HFFc6 (cell line): ENCODE measurements around the gene ANKH. TPM values are rescaled to one million over a fixed set of nuclear protein-coding genes. Genes with fewer than 3 reads are reported as not detected.
"Not testable (repeated sequence)": the region's sequence is repeated elsewhere in the genome, so short reads cannot be mapped to it uniquely, and the experiment has no call there.

Experiments
- DNase-seq: peaks from one replicate; pipeline ENCODE4 v3.0.0-alpha.2; 2018
- H3K27ac Mint-ChIP-seq: 2 replicates; pipeline ENCODE4 v1.8.0; 2020; ENCODE audit warnings: mild to moderate bottlenecking, mixed read lengths
- H3K27me3 Mint-ChIP-seq: 2 replicates; pipeline ENCODE4 v1.8.0; 2021; ENCODE audit warnings: mild to moderate bottlenecking, moderate library complexity, mixed read lengths; ENCODE audit not compliant: insufficient read depth
- H3K36me3 Mint-ChIP-seq: 2 replicates; pipeline ENCODE4 v1.8.0; 2021; ENCODE audit warnings: low read depth, mixed read lengths
- H3K4me1 Mint-ChIP-seq: 2 replicates; pipeline ENCODE4 v1.8.0; 2020; ENCODE audit warnings: low read depth, mixed read lengths
- H3K4me3 Mint-ChIP-seq: 2 replicates; pipeline ENCODE4 v1.8.0; 2020; ENCODE audit warnings: mild to moderate bottlenecking, moderate library complexity, mixed read lengths
- H3K9me3 Mint-ChIP-seq: 2 replicates; pipeline ENCODE4 v1.8.0; 2020; ENCODE audit warnings: mild to moderate bottlenecking, mixed read lengths
- CTCF ChIP-seq: fragments of 200-600 bp; sonication (generic); IDR thresholded peaks from 2 replicates; pipeline ENCODE4 v1.5.0; 2021; ENCODE audit warnings: antibody characterized with exemption, mild to moderate bottlenecking
- total RNA-seq, 6 experiments: library from RNA; stranded (reverse); fragmentation: NEBNext Ultra II Directional; extraction: Animal tissue kit (Norgen Biotek cat#: 25700); gene quantifications; 2 replicates in 1 of 6; 3 replicates in 5 of 6; pipeline ENCODE4 v1.2.3, GENCODE V29; 2021

ANKH gene
- total RNA-seq, 6 experiments from 2014 or later: 32.5 to 35.7 (median 33.0) TPM

- H3K27me3 Mint-ChIP-seq: no peaks in the 10 kb centered on the region; the same call in 1 of the 2 replicates
- DNase-seq: no peak
- H3K9me3 Mint-ChIP-seq: no peaks in the 10 kb centered on the region
- peaks cover 5% of the 10 kb centered on the region; the same call in 1 of the 2 replicates for H3K36me3 Mint-ChIP-seq
- no peak overlapping the region for H3K27ac Mint-ChIP-seq
- TF ChIP-seq CTCF: no peak
- peaks cover 17% of the 10 kb centered on the region for H3K4me1 Mint-ChIP-seq
- no peak overlapping the region for H3K4me3 Mint-ChIP-seq
These were observed 21.0 kb downstream of the ANKH start for GRCh38 chr5:14850419-14851049.

- DNase-seq: no peak
- H3K4me1 Mint-ChIP-seq: peaks cover 17% of the 10 kb centered on the region
- no peaks in the 10 kb centered on the region for H3K9me3 Mint-ChIP-seq
- peaks cover 5% of the 10 kb centered on the region; the same call in 1 of the 2 replicates for H3K36me3 Mint-ChIP-seq
- no peak overlapping the region for H3K4me3 Mint-ChIP-seq
- TF ChIP-seq CTCF: no peak
- no peak overlapping the region for H3K27ac Mint-ChIP-seq
- H3K27me3 Mint-ChIP-seq: no peaks in the 10 kb centered on the region; the same call in 1 of the 2 replicates
These were observed 21.9 kb downstream of the ANKH start for GRCh38 chr5:14849516-14850294.

- not testable (repeated sequence) for H3K27ac Mint-ChIP-seq, H3K27me3 Mint-ChIP-seq, DNase-seq, H3K9me3 Mint-ChIP-seq, H3K36me3 Mint-ChIP-seq, H3K4me3 Mint-ChIP-seq
- H3K4me1 Mint-ChIP-seq: peaks cover 17% of the 10 kb centered on the region
These were observed 22.6 kb downstream of the ANKH start for GRCh38 chr5:14848942-14849341.

- peaks cover 17% of the 10 kb centered on the region for H3K4me1 Mint-ChIP-seq
These were observed 23.2 kb downstream of the ANKH start for GRCh38 chr5:14848385-14848784.

GRCh38 chr5:14847471-14847870, 24.1 kb downstream of the ANKH start:
- no peaks in the 10 kb centered on the region for H3K9me3 Mint-ChIP-seq
- no peak for DNase-seq

More at GRCh38 chr5:14848385-14848784, 23.2 kb downstream of the ANKH start:
- Mint-ChIP-seq H3K4me3 (no peak overlapping the region), H3K27me3 (no peaks in the 10 kb centered on the region; the same call in 1 of the 2 replicates), H3K36me3 (peaks cover 5% of the 10 kb centered on the region; the same call in 1 of the 2 replicates), H3K27ac (no peak overlapping the region), H3K9me3 (no peaks in the 10 kb centered on the region)
- no peak for DNase-seq
- TF ChIP-seq CTCF: no peak

More at GRCh38 chr5:14847471-14847870, 24.1 kb downstream of the ANKH start:
- TF ChIP-seq CTCF: no peak
- peaks cover 17% of the 10 kb centered on the region for H3K4me1 Mint-ChIP-seq
- no peak overlapping the region for H3K27ac Mint-ChIP-seq
- H3K36me3 Mint-ChIP-seq: peaks cover 5% of the 10 kb centered on the region; the same call in 1 of the 2 replicates
- H3K27me3 Mint-ChIP-seq: peaks cover 2% of the 10 kb centered on the region; the same call in 1 of the 2 replicates
- H3K4me3 Mint-ChIP-seq: no peak overlapping the region
